ENCODE measurements around the gene GOLPH3. TPM values are rescaled to one million over a fixed set of nuclear protein-coding genes. Genes with fewer than 3 reads are reported as not detected.

The GOLPH3 gene
- total and polyA plus RNA-seq, 2 of the 8 experiments (the other 6 are each of a cell fraction or from before 2014, with no cell fraction given): 53.7 to 93.6 TPM

DNA sequence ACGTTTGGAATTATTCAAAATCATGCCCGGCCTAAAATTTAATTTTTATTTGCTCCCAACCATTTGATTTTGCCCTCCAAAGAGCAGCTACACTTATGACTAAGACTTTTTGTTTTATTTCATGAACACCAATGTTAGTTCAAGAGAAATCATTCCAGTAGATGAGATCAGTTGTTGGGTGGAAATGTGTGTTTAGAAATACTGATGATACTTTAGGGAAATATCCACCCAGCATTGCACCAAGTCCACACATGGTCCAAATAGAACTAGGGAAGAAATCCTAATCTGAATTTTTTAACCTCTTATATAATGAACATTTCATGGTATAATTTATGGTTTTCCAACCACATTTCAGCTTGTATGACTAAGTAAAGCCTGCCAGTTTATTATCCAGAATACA is 28.3 kb upstream of the GOLPH3 start (continued):
- TF ChIP-seq, protein P1, sequence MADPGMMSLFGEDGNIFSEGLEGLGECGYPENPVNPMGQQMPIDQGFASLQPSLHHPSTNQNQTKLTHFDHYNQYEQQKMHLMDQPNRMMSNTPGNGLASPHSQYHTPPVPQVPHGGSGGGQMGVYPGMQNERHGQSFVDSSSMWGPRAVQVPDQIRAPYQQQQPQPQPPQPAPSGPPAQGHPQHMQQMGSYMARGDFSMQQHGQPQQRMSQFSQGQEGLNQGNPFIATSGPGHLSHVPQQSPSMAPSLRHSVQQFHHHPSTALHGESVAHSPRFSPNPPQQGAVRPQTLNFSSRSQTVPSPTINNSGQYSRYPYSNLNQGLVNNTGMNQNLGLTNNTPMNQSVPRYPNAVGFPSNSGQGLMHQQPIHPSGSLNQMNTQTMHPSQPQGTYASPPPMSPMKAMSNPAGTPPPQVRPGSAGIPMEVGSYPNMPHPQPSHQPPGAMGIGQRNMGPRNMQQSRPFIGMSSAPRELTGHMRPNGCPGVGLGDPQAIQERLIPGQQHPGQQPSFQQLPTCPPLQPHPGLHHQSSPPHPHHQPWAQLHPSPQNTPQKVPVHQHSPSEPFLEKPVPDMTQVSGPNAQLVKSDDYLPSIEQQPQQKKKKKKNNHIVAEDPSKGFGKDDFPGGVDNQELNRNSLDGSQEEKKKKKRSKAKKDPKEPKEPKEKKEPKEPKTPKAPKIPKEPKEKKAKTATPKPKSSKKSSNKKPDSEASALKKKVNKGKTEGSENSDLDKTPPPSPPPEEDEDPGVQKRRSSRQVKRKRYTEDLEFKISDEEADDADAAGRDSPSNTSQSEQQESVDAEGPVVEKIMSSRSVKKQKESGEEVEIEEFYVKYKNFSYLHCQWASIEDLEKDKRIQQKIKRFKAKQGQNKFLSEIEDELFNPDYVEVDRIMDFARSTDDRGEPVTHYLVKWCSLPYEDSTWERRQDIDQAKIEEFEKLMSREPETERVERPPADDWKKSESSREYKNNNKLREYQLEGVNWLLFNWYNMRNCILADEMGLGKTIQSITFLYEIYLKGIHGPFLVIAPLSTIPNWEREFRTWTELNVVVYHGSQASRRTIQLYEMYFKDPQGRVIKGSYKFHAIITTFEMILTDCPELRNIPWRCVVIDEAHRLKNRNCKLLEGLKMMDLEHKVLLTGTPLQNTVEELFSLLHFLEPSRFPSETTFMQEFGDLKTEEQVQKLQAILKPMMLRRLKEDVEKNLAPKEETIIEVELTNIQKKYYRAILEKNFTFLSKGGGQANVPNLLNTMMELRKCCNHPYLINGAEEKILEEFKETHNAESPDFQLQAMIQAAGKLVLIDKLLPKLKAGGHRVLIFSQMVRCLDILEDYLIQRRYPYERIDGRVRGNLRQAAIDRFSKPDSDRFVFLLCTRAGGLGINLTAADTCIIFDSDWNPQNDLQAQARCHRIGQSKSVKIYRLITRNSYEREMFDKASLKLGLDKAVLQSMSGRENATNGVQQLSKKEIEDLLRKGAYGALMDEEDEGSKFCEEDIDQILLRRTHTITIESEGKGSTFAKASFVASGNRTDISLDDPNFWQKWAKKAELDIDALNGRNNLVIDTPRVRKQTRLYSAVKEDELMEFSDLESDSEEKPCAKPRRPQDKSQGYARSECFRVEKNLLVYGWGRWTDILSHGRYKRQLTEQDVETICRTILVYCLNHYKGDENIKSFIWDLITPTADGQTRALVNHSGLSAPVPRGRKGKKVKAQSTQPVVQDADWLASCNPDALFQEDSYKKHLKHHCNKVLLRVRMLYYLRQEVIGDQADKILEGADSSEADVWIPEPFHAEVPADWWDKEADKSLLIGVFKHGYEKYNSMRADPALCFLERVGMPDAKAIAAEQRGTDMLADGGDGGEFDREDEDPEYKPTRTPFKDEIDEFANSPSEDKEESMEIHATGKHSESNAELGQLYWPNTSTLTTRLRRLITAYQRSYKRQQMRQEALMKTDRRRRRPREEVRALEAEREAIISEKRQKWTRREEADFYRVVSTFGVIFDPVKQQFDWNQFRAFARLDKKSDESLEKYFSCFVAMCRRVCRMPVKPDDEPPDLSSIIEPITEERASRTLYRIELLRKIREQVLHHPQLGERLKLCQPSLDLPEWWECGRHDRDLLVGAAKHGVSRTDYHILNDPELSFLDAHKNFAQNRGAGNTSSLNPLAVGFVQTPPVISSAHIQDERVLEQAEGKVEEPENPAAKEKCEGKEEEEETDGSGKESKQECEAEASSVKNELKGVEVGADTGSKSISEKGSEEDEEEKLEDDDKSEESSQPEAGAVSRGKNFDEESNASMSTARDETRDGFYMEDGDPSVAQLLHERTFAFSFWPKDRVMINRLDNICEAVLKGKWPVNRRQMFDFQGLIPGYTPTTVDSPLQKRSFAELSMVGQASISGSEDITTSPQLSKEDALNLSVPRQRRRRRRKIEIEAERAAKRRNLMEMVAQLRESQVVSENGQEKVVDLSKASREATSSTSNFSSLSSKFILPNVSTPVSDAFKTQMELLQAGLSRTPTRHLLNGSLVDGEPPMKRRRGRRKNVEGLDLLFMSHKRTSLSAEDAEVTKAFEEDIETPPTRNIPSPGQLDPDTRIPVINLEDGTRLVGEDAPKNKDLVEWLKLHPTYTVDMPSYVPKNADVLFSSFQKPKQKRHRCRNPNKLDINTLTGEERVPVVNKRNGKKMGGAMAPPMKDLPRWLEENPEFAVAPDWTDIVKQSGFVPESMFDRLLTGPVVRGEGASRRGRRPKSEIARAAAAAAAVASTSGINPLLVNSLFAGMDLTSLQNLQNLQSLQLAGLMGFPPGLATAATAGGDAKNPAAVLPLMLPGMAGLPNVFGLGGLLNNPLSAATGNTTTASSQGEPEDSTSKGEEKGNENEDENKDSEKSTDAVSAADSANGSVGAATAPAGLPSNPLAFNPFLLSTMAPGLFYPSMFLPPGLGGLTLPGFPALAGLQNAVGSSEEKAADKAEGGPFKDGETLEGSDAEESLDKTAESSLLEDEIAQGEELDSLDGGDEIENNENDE (IDR thresholded peaks at IDR 0.05; ENCODE audit: insufficient replicate concordance, low read length): no peak
- TF ChIP-seq GTF2F1 (IDR thresholded peaks at IDR 0.05; ENCODE audit: borderline replicate concordance, low read depth, low read length) (no peak), BCL11A (IDR thresholded peaks at IDR 0.05; ENCODE audit: low read depth in 2 of 2, low read length in 2 of 2) (no peak), SIN3A (conservative IDR thresholded peaks at IDR 0.05 in 1 of 2, IDR thresholded peaks at IDR 0.05 in 1 of 2; ENCODE audit: low read depth in 1 of 2, low read length in 2 of 2) (no peak), SP4 (IDR thresholded peaks at IDR 0.05; ENCODE audit: low read length) (no peak), EP300 (IDR thresholded peaks at IDR 0.05; ENCODE audit: borderline replicate concordance in 1 of 2, low read depth in 2 of 2, low read length in 2 of 2) (no peak), TAF7 (optimal IDR thresholded peaks at IDR 0.05; ENCODE audit: borderline replicate concordance, low read depth, low read length) (no peak)
- TF ChIP-seq, protein P2, sequence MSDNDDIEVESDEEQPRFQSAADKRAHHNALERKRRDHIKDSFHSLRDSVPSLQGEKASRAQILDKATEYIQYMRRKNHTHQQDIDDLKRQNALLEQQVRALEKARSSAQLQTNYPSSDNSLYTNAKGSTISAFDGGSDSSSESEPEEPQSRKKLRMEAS (IDR thresholded peaks at IDR 0.05): no peak

All from H1 (cell line).